Large intestine (tissue), 12 donors: ENCODE results near the gene NSUN3. TPM values are rescaled to one million over a fixed set of nuclear protein-coding genes. Genes with fewer than 3 reads are reported as not detected.
A peak's percentile ranks its signal among the peaks of the same experiment; 100 is the strongest.

Source experiments
- DNase-seq, 2 donors: peaks; one replicate each; pipeline versions ENCODE4 v3.0.0 to v3.0.0-alpha.2; 2013
- H3K27ac ChIP-seq: one replicate; pipeline ENCODE4 v1.5.1; 2013; ENCODE audit warnings: low read length
- H3K27me3 ChIP-seq: 2 replicates; pipeline ENCODE4 v1.6.1; 2013; ENCODE audit warnings: low read length; ENCODE audit not compliant: control insufficient read depth, insufficient read depth
- H3K36me3 ChIP-seq: 2 replicates; pipeline ENCODE4 v1.6.1; 2013; ENCODE audit warnings: low read length; ENCODE audit not compliant: control insufficient read depth, insufficient read depth
- H3K4me1 ChIP-seq: one replicate; pipeline ENCODE4 v1.6.1; 2013; ENCODE audit warnings: low read length; ENCODE audit not compliant: control insufficient read depth, insufficient read depth
- H3K4me3 ChIP-seq: one replicate; pipeline ENCODE4 v1.5.1; 2013; ENCODE audit warnings: low read length
- H3K9me3 ChIP-seq: one replicate; pipeline ENCODE4 v1.6.1; 2013; ENCODE audit warnings: mild to moderate bottlenecking, low read depth, low read length, moderate library complexity; ENCODE audit not compliant: control insufficient read depth
- WGBS: methylation state at CpG from one replicate; pipeline ENCODE4 v1.1.5; 2013; ENCODE audit warnings: low lambda C conversion rate; ENCODE audit not compliant: insufficient coverage; 5-methylcytosine and 5-hydroxymethylcytosine counted together
- long read RNA-seq, 11 donors: transcript quantifications; one replicate each; lab custom pipeline, GENCODE V29; 2026
- polyA plus RNA-seq: library from polyadenylated mRNA; unstranded; fragments of 120-200 nt; gene quantifications from one replicate; pipeline ENCODE4 v1.2.1, GENCODE V29; 2013

Gene NSUN3
- 11.8 TPM for polyA plus RNA-seq
- long read RNA-seq, donor 1, partial matches to known transcripts = 0 of 3 reads
- long read RNA-seq, donor 1, other reads (novel, unspliced or antisense) = 0 of 3 reads
- long read RNA-seq, donor 2, partial matches to known transcripts = 7 of 11 reads
- long read RNA-seq, donor 2, other reads (novel, unspliced or antisense) = 0 of 11 reads
- long read RNA-seq, donor 3 = 0 reads
- long read RNA-seq, donor 4, partial matches to known transcripts = 0 of 1 reads
- long read RNA-seq, donor 4, other reads (novel, unspliced or antisense) = 0 of 1 reads
- long read RNA-seq, donor 5, partial matches to known transcripts = 0 of 1 reads
- long read RNA-seq, donor 5, other reads (novel, unspliced or antisense) = 0 of 1 reads
- long read RNA-seq, donor 6, transcript NSUN3-201 (6 exons, 3,289 nt) = major isoform, 5 of 7 reads
- long read RNA-seq, donor 6, partial matches to known transcripts = 0 of 7 reads
- long read RNA-seq, donor 6, other reads (novel, unspliced or antisense) = 0 of 7 reads
- long read RNA-seq, donor 7, partial matches to known transcripts = 0 of 1 reads
- long read RNA-seq, donor 7, other reads (novel, unspliced or antisense) = 0 of 1 reads
- long read RNA-seq, donor 8, transcript NSUN3-201 (6 exons, 3,289 nt) = major isoform, 7 of 8 reads
- long read RNA-seq, donor 8, partial matches to known transcripts = 0 of 8 reads
- long read RNA-seq, donor 8, other reads (novel, unspliced or antisense) = 0 of 8 reads
- long read RNA-seq, donor 9, partial matches to known transcripts = 0 of 5 reads
- long read RNA-seq, donor 9, other reads (novel, unspliced or antisense) = 0 of 5 reads
- long read RNA-seq, donor 10 = 0 reads
- long read RNA-seq, donor 11, partial matches to known transcripts = 0 of 1 reads
- long read RNA-seq, donor 11, other reads (novel, unspliced or antisense) = 0 of 1 reads

GRCh38 chr3:94062513-94063404 lies at the start of gene NSUN3, which contains the start of gene DHFR2:
Gene NSUN3 (plus strand): TSS chr3:94063061. CDS start chr3:94063127, 66 bp downstream.
Gene DHFR2 (minus strand): TSS chr3:94062916. CDS start chr3:94061511, 1,405 bp downstream.
- no peaks in the 10 kb centered on the region for H3K9me3 ChIP-seq
- H3K27me3 ChIP-seq = no peaks in the 10 kb centered on the region
- peak; percentile 93 to 97 for DNase-seq
- WGBS = 29% methylated on average over 1 of the region's 52 CpGs
- H3K4me1 ChIP-seq = peaks cover 6% of the 10 kb centered on the region
- H3K36me3 ChIP-seq = peaks cover 13% of the 10 kb centered on the region
- H3K27ac ChIP-seq = peak within 1 kb of the TSS; percentile 96
- H3K4me3 ChIP-seq = peak within 1 kb of the TSS; percentile 66

DNA sequence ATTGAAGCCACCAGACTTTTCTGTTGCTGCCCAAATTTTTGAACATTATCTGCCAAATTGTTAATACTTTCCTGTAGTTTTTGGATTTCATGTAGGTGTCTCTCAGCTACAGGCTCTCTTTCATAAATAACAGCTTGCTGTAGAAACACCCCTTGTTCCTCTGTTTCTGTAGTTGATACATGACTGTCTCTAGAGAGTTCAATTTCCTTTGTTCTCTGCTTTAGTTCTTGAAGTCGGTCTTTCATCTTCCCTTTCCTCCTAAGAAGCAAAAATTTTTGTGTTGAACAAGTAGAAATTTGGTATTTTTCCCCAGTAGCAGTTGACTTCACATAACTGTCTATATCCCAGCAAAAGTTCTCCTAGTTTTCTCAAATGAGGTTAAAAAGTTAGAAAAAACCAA lies 47.8 kb upstream of the NSUN3 start:
- Histone ChIP-seq H3K27ac (no peak overlapping the region), H3K4me1 (no peaks in the 10 kb centered on the region), H3K36me3 (no peaks in the 10 kb centered on the region), H3K9me3 (no peaks in the 10 kb centered on the region), H3K27me3 (no peaks in the 10 kb centered on the region), H3K4me3 (no peak overlapping the region)
- DNase-seq = no peak
- WGBS = 100% methylated on average over 1 of the region's 1 CpG

- H3K27ac ChIP-seq = no peak overlapping the region
- H3K36me3 ChIP-seq = no peaks in the 10 kb centered on the region
- no peak overlapping the region for H3K4me3 ChIP-seq
- H3K27me3 ChIP-seq = no peaks in the 10 kb centered on the region
- no peak for DNase-seq
- H3K4me1 ChIP-seq = no peaks in the 10 kb centered on the region
- H3K9me3 ChIP-seq = no peaks in the 10 kb centered on the region
- 100% methylated on average over 1 of the region's 2 CpGs for WGBS
Observed at GRCh38 chr3:94019659-94020058, 43.2 kb upstream of the NSUN3 start.

- Histone ChIP-seq H3K9me3 (no peaks in the 10 kb centered on the region), H3K4me3 (no peak overlapping the region), H3K27ac (no peak overlapping the region), H3K36me3 (no peaks in the 10 kb centered on the region), H3K4me1 (no peaks in the 10 kb centered on the region), H3K27me3 (no peaks in the 10 kb centered on the region)
- WGBS = 100% methylated on average over 1 of the region's 3 CpGs
- DNase-seq = no peak
Observed at GRCh38 chr3:94020293-94020692, 42.6 kb upstream of the NSUN3 start.

DNA sequence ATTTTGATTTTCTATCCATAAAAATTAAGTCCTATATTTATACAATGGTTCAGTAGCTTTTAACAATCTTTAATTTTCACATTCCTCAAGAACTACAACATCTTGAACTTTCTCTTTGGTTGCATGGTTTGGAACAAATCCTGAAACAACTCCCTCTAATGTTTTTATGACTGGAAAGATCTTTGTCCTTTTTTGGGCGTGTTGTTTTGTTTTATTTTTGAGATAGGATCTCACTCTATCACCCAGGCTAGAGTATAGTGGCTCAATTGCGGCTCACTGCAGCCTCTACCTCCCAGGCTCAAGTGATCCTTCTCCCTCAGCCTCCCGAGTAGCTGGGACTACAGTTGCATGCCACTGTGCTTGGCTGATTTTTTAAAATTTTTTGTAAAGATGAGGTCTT lies 38.5 kb upstream of the NSUN3 start:
- H3K27ac ChIP-seq = no peak overlapping the region
- no peaks in the 10 kb centered on the region for H3K4me1 ChIP-seq
- no peak for DNase-seq
- no peaks in the 10 kb centered on the region for H3K27me3 ChIP-seq
- WGBS = no CpG with 5 or more reads among the region's 3 CpGs
- no peaks in the 10 kb centered on the region for H3K9me3 ChIP-seq
- no peak overlapping the region for H3K4me3 ChIP-seq
- no peaks in the 10 kb centered on the region for H3K36me3 ChIP-seq

DNA sequence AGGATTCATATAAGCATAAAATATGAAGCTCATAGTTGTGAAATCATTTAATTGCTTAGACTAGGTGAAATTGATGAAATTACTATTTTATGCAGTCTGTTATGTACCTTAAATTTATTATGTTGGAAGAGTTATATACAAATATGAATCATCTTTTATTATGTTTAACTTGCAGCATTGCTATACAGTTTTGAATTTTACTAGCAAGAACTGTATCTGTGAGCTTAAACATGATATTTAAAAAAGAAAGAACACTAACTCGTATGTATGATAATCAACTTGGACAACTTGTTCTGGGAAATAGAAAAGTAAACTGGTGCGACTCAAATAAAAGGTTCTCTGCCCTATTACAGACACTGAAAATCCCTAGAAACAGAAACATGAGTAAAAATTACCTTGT lies 36.2 kb upstream of the NSUN3 start:
- no peak for DNase-seq
- H3K9me3 ChIP-seq = no peaks in the 10 kb centered on the region
- WGBS = 100% methylated on average over 1 of the region's 2 CpGs
- H3K27ac ChIP-seq = no peak overlapping the region
- no peaks in the 10 kb centered on the region for H3K27me3 ChIP-seq
- H3K36me3 ChIP-seq = no peaks in the 10 kb centered on the region
- no peaks in the 10 kb centered on the region for H3K4me1 ChIP-seq
- H3K4me3 ChIP-seq = no peak overlapping the region

DNA sequence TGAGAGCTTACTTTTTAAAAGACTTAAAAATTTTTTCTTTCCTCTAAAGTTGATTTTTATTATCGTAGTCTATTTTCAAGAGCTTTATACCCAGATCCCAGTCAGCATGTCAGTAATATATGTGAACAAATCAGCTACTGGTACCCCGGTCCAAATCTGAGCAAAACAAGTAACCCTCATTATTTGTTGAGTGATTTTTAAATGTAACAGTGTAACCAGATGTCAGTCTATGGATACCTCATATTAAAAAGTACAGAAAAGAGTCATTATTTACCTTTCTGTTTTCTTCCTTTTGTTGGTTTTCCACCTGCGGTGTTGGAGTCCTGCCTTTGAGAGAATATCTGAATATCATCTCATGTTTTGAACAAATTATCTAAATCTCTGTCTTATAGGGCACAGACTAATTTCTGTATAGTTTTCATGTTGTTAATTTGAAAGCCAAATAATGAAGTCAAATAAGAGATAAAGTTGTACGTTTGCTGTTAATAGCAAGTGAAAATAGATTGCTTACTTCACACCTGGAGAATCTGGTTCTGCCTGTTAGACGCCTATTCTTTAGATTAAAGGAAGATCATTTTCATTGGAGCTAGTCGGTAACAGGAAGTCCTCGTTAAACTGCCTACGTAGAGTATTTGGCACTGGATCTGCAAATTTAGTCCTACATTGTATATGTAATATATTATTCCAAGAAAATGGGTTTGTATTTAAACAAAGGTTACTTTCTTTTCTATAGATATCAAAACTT lies 34.6 kb upstream of the NSUN3 start, which contains the start of gene STX19:
TSS of gene STX19 (minus strand) at position 505 of the 745 bp plus-strand sequence. CDS start 13,328 bp downstream, outside the sequence.
- H3K27me3 ChIP-seq = no peaks in the 10 kb centered on the region
- no peak within 1 kb of the TSS for H3K27ac ChIP-seq
- H3K4me3 ChIP-seq = no peak within 1 kb of the TSS
- H3K36me3 ChIP-seq = no peaks in the 10 kb centered on the region
- no peaks in the 10 kb centered on the region for H3K4me1 ChIP-seq
- WGBS = 74% methylated on average over 4 of the region's 8 CpGs
- no peaks in the 10 kb centered on the region for H3K9me3 ChIP-seq
- DNase-seq = peak; percentile 4 to 58

GRCh38 chr3:94036909-94037507 lies 25.9 kb upstream of the NSUN3 start:
- no peaks in the 10 kb centered on the region for H3K4me1 ChIP-seq
- no peak overlapping the region for H3K4me3 ChIP-seq
- no peak for DNase-seq
- no peaks in the 10 kb centered on the region for H3K36me3 ChIP-seq
- no peak overlapping the region for H3K27ac ChIP-seq
- no peaks in the 10 kb centered on the region for H3K9me3 ChIP-seq
- H3K27me3 ChIP-seq = no peaks in the 10 kb centered on the region
- WGBS = no CpG with 5 or more reads among the region's 3 CpGs

DNA sequence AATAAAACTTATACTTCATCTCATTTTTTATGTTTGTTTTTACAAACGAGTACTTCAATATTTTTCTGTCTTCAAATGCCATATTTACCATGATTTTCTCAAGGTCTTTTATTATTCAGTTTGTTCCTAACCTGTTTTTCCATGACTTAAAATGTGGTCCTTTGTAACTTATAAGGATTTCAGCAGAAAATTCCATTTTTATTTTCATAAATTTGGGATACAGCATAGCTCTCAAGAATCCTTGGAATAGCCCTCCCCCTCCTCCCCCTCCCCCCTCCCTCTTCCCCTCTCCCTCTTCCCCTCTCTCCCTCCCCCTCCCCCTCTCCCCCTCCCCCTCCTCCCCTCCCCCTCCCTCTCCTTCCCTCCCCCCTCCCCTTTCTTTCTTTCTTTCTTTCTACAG lies 19.6 kb upstream of the NSUN3 start:
- H3K36me3 ChIP-seq = peaks cover 2% of the 10 kb centered on the region
- no peak for DNase-seq
- H3K27ac ChIP-seq = no peak overlapping the region
- H3K4me1 ChIP-seq = no peaks in the 10 kb centered on the region
- no peak overlapping the region for H3K4me3 ChIP-seq
- H3K9me3 ChIP-seq = peaks cover 13% of the 10 kb centered on the region
- WGBS = 100% methylated on average over 1 of the region's 1 CpG
- no peaks in the 10 kb centered on the region for H3K27me3 ChIP-seq
